Measurements from ENCODE around the gene TNFRSF1B.

TNFRSF1B gene

GRCh38 chr1:12189328-12189682, 22.5 kb downstream of the TNFRSF1B start:
- DNase-seq (ENCODE audit: low read depth in 2 of 2) = no peak

GRCh38 chr1:12191242-12192032, 24.6 kb downstream of the TNFRSF1B start:
- DNase-seq (ENCODE audit: low read depth in 2 of 2) = no peak

- no peak for DNase-seq (ENCODE audit: low read depth in 2 of 2)
Measured at GRCh38 chr1:12194666-12195216, 27.9 kb downstream of the TNFRSF1B start.

GRCh38 chr1:12195416-12195815, 28.6 kb downstream of the TNFRSF1B start:
- no peak for DNase-seq (ENCODE audit: low read depth in 2 of 2)

- no peak for DNase-seq (ENCODE audit: low read depth in 2 of 2)
Measured at GRCh38 chr1:12196641-12197482, 30.1 kb downstream of the TNFRSF1B start.

GRCh38 chr1:12197483-12197880, 30.7 kb downstream of the TNFRSF1B start:
- DNase-seq (ENCODE audit: low read depth in 2 of 2) = no peak

- no peak for DNase-seq (ENCODE audit: low read depth in 2 of 2)
Measured at GRCh38 chr1:12200208-12200607, 33.4 kb downstream of the TNFRSF1B start.

- no peak for DNase-seq (ENCODE audit: low read depth in 2 of 2)
Measured at GRCh38 chr1:12201352-12202189, 34.8 kb downstream of the TNFRSF1B start.

GRCh38 chr1:12202190-12202497, 35.4 kb downstream of the TNFRSF1B start:
- DNase-seq (ENCODE audit: low read depth in 2 of 2) = no peak

- no peak for DNase-seq (ENCODE audit: low read depth in 2 of 2)
Measured at GRCh38 chr1:12202577-12202976, 35.8 kb downstream of the TNFRSF1B start.

GRCh38 chr1:12203216-12204007, 36.6 kb downstream of the TNFRSF1B start:
- DNase-seq (ENCODE audit: low read depth in 2 of 2) = no peak

- peak in 1 of 2 donors; percentile 3 for DNase-seq (ENCODE audit: low read depth in 2 of 2)
Measured at GRCh38 chr1:12204140-12204539, 37.3 kb downstream of the TNFRSF1B start.

- DNase-seq (ENCODE audit: low read depth in 2 of 2) = no peak
Measured at GRCh38 chr1:12204754-12205658, 38.2 kb downstream of the TNFRSF1B start.

GRCh38 chr1:12206238-12206637, 39.4 kb downstream of the TNFRSF1B start:
- DNase-seq (ENCODE audit: low read depth in 2 of 2) = no peak

- no peak for DNase-seq (ENCODE audit: low read depth in 2 of 2)
Measured at GRCh38 chr1:12206792-12207424, 40.1 kb downstream of the TNFRSF1B start.

GRCh38 chr1:12208271-12208670, 41.5 kb downstream of the TNFRSF1B start:
- no peak for DNase-seq (ENCODE audit: low read depth in 2 of 2)

- peak; percentile 72 to 86 for DNase-seq (ENCODE audit: low read depth in 2 of 2)
Measured at GRCh38 chr1:12208764-12209494, 42.1 kb downstream of the TNFRSF1B start.

- DNase-seq (ENCODE audit: low read depth in 2 of 2) = no peak
Measured at GRCh38 chr1:12209495-12209832, 42.7 kb downstream of the TNFRSF1B start.

All from stimulated activated CD8-positive, alpha-beta memory T cell treated with anti-CD3 and anti-CD28 coated beads, Interleukin-7, amount 100 ng/mL, for 1 hour (primary cell).